Stimulated activated CD4-positive, alpha-beta T cell treated with anti-CD3 and anti-CD28 coated beads, TNF-alpha, amount 100 ng/mL, for 24 hours (primary cell): ENCODE data around the gene ZNF154.
A peak's percentile ranks its signal among the peaks of the same experiment; 100 is the strongest.

Experiments used
- DNase-seq, 3 experiments: peaks; one replicate each; pipeline ENCODE4 v3.0.0-alpha.2; 2020; ENCODE audit warnings: low read depth in 3 of 3

ZNF154 gene

GRCh38 chr19:57675881-57676280 is 33.1 kb downstream of the ZNF154 start:
- DNase-seq, result no peak

- no peak for DNase-seq
Observed at GRCh38 chr19:57672466-57672865, 36.5 kb downstream of the ZNF154 start.

- DNase-seq, result no peak
Observed at GRCh38 chr19:57671124-57671895, 37.7 kb downstream of the ZNF154 start.

GRCh38 chr19:57668635-57669034 is 40.4 kb downstream of the ZNF154 start, which contains the start of gene ZSCAN4:
Gene ZSCAN4 (plus strand): TSS chr19:57668935. CDS start chr19:57676146, 7,211 bp downstream.
- DNase-seq, result no peak

DNA sequence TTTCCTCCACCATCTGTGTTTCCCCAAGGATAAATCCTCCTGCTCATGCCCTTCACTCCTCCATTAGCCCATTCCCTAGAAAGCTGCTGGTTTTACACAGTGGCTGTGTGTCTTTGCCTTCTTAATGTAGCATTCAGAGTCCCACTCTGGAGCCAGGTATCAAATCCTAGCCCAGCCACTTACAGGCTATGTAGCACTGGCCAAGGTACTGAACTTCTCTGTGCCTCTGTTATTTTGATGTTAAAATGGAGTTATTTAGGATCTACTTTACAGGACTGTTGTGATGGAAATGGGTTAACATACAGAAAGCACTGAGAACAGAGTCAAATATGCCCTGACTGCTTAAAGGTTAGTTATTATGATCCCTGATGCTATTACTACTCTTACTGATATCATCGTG is 41.8 kb downstream of the ZNF154 start:
- DNase-seq, result no peak

- DNase-seq, result no peak
Observed at GRCh38 chr19:57665261-57665806, 43.7 kb downstream of the ZNF154 start.

- DNase-seq, result peak in 1 of 3 experiments; percentile 2
Observed at GRCh38 chr19:57664269-57665127, 44.5 kb downstream of the ZNF154 start.

- DNase-seq, result no peak
Observed at GRCh38 chr19:57656346-57656745, 52.7 kb downstream of the ZNF154 start.

GRCh38 chr19:57655443-57655842 is 53.6 kb downstream of the ZNF154 start:
- DNase-seq, result no peak

DNA sequence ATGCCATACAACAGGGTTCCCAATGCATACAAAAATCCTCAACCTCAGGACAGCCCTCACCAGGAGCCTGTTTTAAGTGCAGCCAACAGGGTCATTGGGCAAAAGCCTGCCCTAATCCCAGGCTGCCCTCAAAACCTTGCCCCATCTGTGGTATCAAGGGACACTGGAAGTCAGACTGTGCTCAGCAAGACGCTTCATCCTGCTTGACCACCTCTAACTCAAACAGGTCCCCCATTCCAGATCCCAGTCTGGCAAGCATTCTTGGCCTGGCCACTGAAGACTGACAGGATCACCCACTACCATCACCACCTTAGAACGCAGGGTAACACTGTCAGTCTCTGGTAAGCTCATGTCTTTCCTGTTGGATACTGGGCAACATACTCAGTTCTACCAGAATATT is 55.3 kb downstream of the ZNF154 start:
- no peak for DNase-seq

- DNase-seq, result no peak
Observed at GRCh38 chr19:57651654-57651996, 57.4 kb downstream of the ZNF154 start.

DNA sequence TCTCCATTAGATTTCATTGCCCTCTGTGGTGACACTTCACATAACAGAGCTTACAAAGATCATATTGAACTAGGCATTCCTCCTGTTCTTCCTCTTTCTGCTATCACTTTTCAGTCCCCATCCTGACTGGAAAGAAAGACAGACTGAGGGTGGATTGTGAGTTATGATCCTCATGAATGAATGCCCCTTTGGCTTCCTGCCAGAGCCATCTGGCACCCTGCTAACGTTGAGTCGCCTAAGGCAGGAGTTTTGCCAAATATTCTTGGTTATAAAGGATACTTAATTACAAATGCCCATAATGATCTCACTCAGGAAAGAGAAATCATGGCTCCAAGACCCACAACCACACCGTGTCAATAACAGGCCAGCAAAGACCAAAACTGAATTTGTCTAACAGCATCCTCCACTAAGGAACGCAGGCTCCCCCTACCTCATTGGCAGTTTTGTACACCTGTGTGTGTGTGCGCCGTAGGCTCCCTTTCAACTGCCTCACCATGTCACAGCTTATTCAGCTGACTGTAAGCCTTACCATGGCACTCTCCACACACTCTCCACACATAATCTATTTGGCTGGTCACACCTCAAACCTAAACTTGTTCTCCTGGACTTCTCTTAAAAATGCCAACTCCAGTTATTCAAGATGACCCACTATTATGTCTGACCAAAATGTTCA is 60.5 kb downstream of the ZNF154 start:
- DNase-seq, result no peak
